Keratinocyte (primary cell): ENCODE results near the gene S100A4. TPM values are rescaled to one million over a fixed set of nuclear protein-coding genes. Genes with fewer than 3 reads are reported as not detected.
A peak's percentile ranks its signal among the peaks of the same experiment; 100 is the strongest.

Source experiments
- DNase-seq: peaks from one replicate; pipeline ENCODE4 v3.0.0-alpha.2; 2011; ENCODE audit warnings: low read depth, missing footprints, low spot score
- FAIRE-seq: peaks from 2 replicates; lab custom pipeline; 2011; peaks lifted over from hg19 to GRCh38; lab: Jason Lieb, UNC
- H2AFZ ChIP-seq: 2 replicates; pipeline ENCODE4 v1.6.0; 2012; ENCODE audit warnings: low read length, control low read depth, inconsistent platforms; ENCODE audit not compliant: control insufficient read depth
- H3K27ac ChIP-seq: 2 replicates; pipeline ENCODE4 v1.5.1; 2011; ENCODE audit warnings: low read length; ENCODE audit not compliant: control insufficient read depth, insufficient read depth
- H3K27me3 ChIP-seq: 3 replicates; pipeline ENCODE4 v1.6.0; 2011; ENCODE audit warnings: low read length; ENCODE audit not compliant: control insufficient read depth, insufficient read depth; ENCODE audit errors: extremely low read depth
- H3K36me3 ChIP-seq, 2 experiments: 2 replicates in 1 of 2; 3 replicates in 1 of 2; pipeline ENCODE4 v1.5.1; 2011; ENCODE audit warnings: low read length in 2 of 2, mild to moderate bottlenecking in 1 of 2; ENCODE audit not compliant: control insufficient read depth in 2 of 2, insufficient read depth in 2 of 2; ENCODE audit errors: extremely low read depth in 1 of 2
- H3K4me1 ChIP-seq: 3 replicates; pipeline ENCODE4 v1.5.1; 2011; ENCODE audit warnings: low read length; ENCODE audit not compliant: control insufficient read depth, insufficient read depth; ENCODE audit errors: extremely low read depth
- H3K4me2 ChIP-seq: 3 replicates; pipeline ENCODE4 v1.6.0; 2011; ENCODE audit warnings: low read depth, low read length; ENCODE audit not compliant: control insufficient read depth, insufficient read depth; ENCODE audit errors: extremely low read depth
- H3K4me3 ChIP-seq, 3 experiments: fragments of 200-600 bp in 1 of 3; sonication (generic) in 1 of 3; 2 replicates in 2 of 3; 3 replicates in 1 of 3; pipeline ENCODE4 v1.5.1; 2011 to 2016; ENCODE audit warnings: low read length in 3 of 3, mild to moderate bottlenecking in 3 of 3, control low read depth in 2 of 3, inconsistent platforms in 1 of 3, low read depth in 1 of 3, mixed read lengths in 1 of 3, mixed run types in 1 of 3, moderate library complexity in 1 of 3; ENCODE audit not compliant: control insufficient read depth in 2 of 3, insufficient read depth in 2 of 3; ENCODE audit errors: extremely low read depth in 1 of 3
- H3K79me2 ChIP-seq: 2 replicates; pipeline ENCODE4 v1.6.0; 2012; ENCODE audit warnings: low read length; ENCODE audit not compliant: control insufficient read depth, insufficient read depth
- H3K9ac ChIP-seq: 3 replicates; pipeline ENCODE4 v1.6.0; 2011; ENCODE audit warnings: low read length; ENCODE audit not compliant: control insufficient read depth, insufficient read depth; ENCODE audit errors: extremely low read depth
- H3K9me1 ChIP-seq: 3 replicates; pipeline ENCODE4 v1.6.0; 2011; ENCODE audit warnings: low read length; ENCODE audit not compliant: control insufficient read depth, insufficient read depth; ENCODE audit errors: extremely low read depth
- H3K9me3 ChIP-seq: 2 replicates; pipeline ENCODE4 v1.5.1; 2012; ENCODE audit warnings: low read depth, low read length; ENCODE audit not compliant: control insufficient read depth
- H4K20me1 ChIP-seq: 3 replicates; pipeline ENCODE4 v1.6.0; 2011; ENCODE audit warnings: low read length; ENCODE audit not compliant: control insufficient read depth, insufficient read depth; ENCODE audit errors: extremely low read depth
- CTCF ChIP-seq, 3 experiments: IDR thresholded peaks in 1 of 3; conservative IDR thresholded peaks in 1 of 3; optimal IDR thresholded peaks in 1 of 3; 2 replicates in 2 of 3; 3 replicates in 1 of 3; pipeline versions ENCODE3 to v1.5.1; 2011; ENCODE audit warnings: low read length in 3 of 3, mild to moderate bottlenecking in 3 of 3, moderate library complexity in 2 of 3, control low read depth in 1 of 3, inconsistent platforms in 1 of 3; ENCODE audit not compliant: insufficient read depth in 2 of 3; ENCODE audit errors: extremely low read depth in 1 of 3
- EZH2 ChIP-seq: IDR thresholded peaks from one replicate; pipeline ENCODE4 v1.6.1; 2012; ENCODE audit warnings: inconsistent platforms, mild to moderate bottlenecking, low read length, moderate library complexity
- dilution Hi-C: fragments of 300-500 bp; cut with MboI; formaldehyde crosslinking; loops from one replicate; pipeline ENCODE4 v1.7.0; 2020; ENCODE audit warnings: low sequenced_read_pairs; ENCODE audit not compliant: extremely low pct_ligation_motif_present
- polyA plus RNA-seq, 5 experiments: library from polyadenylated mRNA; depleted of rRNA in 3 of 5; stranded (reverse) in 3 of 5; stranded (forward) in 1 of 5; unstranded in 1 of 5; fragments of >200 nt; gene quantifications; 1 replicate in 1 of 5; 2 replicates in 3 of 5; 3 replicates in 1 of 5; pipeline versions ENCODE4 v1.2.1 to v1.2.3, GENCODE V29; 2011 to 2012; ENCODE audit warnings: missing spikeins in 2 of 5, low read depth in 1 of 5, low replicate concordance in 1 of 5

Gene S100A4
- polyA plus RNA-seq, 1 donor (not counting 4 experiments of a cell fraction or from before 2014, with no cell fraction given) = 21.4 TPM

GRCh38 chr1:153567621-153568366, 22.2 kb upstream of the S100A4 start:
- H3K4me3 ChIP-seq = peak overlapping the region; percentile 3 to 70 (median 47)
- peak overlapping the region; percentile 97 for H3K4me2 ChIP-seq
- no peak overlapping the region for H2AFZ ChIP-seq
- no peaks in the 10 kb centered on the region for H3K9me1 ChIP-seq
- H3K4me1 ChIP-seq = peaks cover 41% of the 10 kb centered on the region
- H3K36me3 ChIP-seq = peaks cover 14 to 16% of the 10 kb centered on the region in 2 experiments
- dilution Hi-C loops = no loop called here
- TF ChIP-seq EZH2 (no peak), CTCF (optimal IDR thresholded peaks at IDR 0.05 in 1 of 3, IDR thresholded peaks at IDR 0.05 in 1 of 3, conservative IDR thresholded peaks at IDR 0.05 in 1 of 3; ENCODE audit: extremely low read depth in 1 of 3, insufficient read depth in 2 of 3, low read length in 3 of 3) (no peak)
- FAIRE-seq (peak; percentile 96), DNase-seq (peak; percentile 100)
- no peaks in the 10 kb centered on the region for H3K27me3 ChIP-seq
- peaks cover 14% of the 10 kb centered on the region for H4K20me1 ChIP-seq
- H3K9ac ChIP-seq = peak overlapping the region; percentile 99
- peak overlapping the region; percentile 100 for H3K27ac ChIP-seq
- peaks cover 21% of the 10 kb centered on the region for H3K79me2 ChIP-seq
- no peaks in the 10 kb centered on the region for H3K9me3 ChIP-seq

GRCh38 chr1:153566414-153567371, 21.1 kb upstream of the S100A4 start:
- H3K27ac ChIP-seq = peak overlapping the region; percentile 100
- dilution Hi-C loops = no loop called here
- peaks cover 21% of the 10 kb centered on the region for H4K20me1 ChIP-seq
- peak overlapping the region; percentile 38 to 86 (median 61) for H3K4me3 ChIP-seq
- no peaks in the 10 kb centered on the region for H3K9me1 ChIP-seq
- TF ChIP-seq EZH2 (no peak), CTCF (optimal IDR thresholded peaks at IDR 0.05 in 1 of 3, IDR thresholded peaks at IDR 0.05 in 1 of 3, conservative IDR thresholded peaks at IDR 0.05 in 1 of 3; ENCODE audit: extremely low read depth in 1 of 3, insufficient read depth in 2 of 3, low read length in 3 of 3) (no peak)
- no peaks in the 10 kb centered on the region for H3K27me3 ChIP-seq
- peak overlapping the region; percentile 97 for H3K4me2 ChIP-seq
- H3K79me2 ChIP-seq = peaks cover 21% of the 10 kb centered on the region
- H3K9me3 ChIP-seq = no peaks in the 10 kb centered on the region
- peak overlapping the region; percentile 99 for H3K9ac ChIP-seq
- H3K4me1 ChIP-seq = peaks cover 30% of the 10 kb centered on the region
- no peak overlapping the region for H2AFZ ChIP-seq
- peak; percentile 86 for FAIRE-seq
- H3K36me3 ChIP-seq = peaks cover 14 to 21% of the 10 kb centered on the region in 2 experiments
- peak; percentile 99 for DNase-seq
